A549 (cell line): Measurements from ENCODE around the gene HNF1B. TPM values are rescaled to one million over a fixed set of nuclear protein-coding genes. Genes with fewer than 3 reads are reported as not detected.

ENCODE experiments used
- ATAC-seq, 2 experiments: fragments of 200-7000 bp in 1 of 2; fragments of >200 bp in 1 of 2; cut with Nextera tagmentation in 1 of 2; cut with Tn5 transposase in 1 of 2; 3 replicates each; pipeline versions ENCODE4 v1.8.0 to v1.9.1; 2018 to 2020; ENCODE audit warnings: mild to moderate bottlenecking in 1 of 2, moderate library complexity in 1 of 2
- CTCF ChIA-PET: fragments of 300-600 bp; sonication (Branson Sonifier 250); formaldehyde crosslinking; extraction: SDS; loops from one replicate; lab custom pipeline; 2021; ENCODE audit warnings: antibody characterized with exemption, inconsistent platforms; lab: Yijun Ruan, JAX
- POLR2A ChIA-PET: fragments of 350-600 bp; formaldehyde crosslinking; extraction: SDS; loops from one replicate; lab custom pipeline; 2021; ENCODE audit warnings: antibody characterized with exemption, inconsistent platforms; lab: Yijun Ruan, JAX
- DNase-seq, 2 experiments: peaks; one replicate each; pipeline versions ENCODE4 v3.0.0 to v3.0.0-alpha.2; 2011 to 2016; ENCODE audit warnings: low read depth in 1 of 2, low spot score in 1 of 2
- FAIRE-seq: peaks from 2 replicates; lab custom pipeline; 2011; peaks lifted over from hg19 to GRCh38; lab: Jason Lieb, UNC
- H3K27ac ChIP-seq, 2 experiments: fragments of >200 bp; sonication (Bioruptor Twin); formaldehyde crosslinking; 3 replicates each; pipeline ENCODE4 v1.5.1; 2016 to 2017
- H3K4me1 ChIP-seq: fragments of >200 bp; sonication (Bioruptor Twin); formaldehyde crosslinking; 3 replicates; pipeline ENCODE4 v1.6.1; 2016
- H3K4me2 ChIP-seq: fragments of >200 bp; sonication (Bioruptor Twin); formaldehyde crosslinking; 3 replicates; pipeline ENCODE4 v1.6.1; 2016
- H3K4me3 ChIP-seq: fragments of >200 bp; sonication (Bioruptor Twin); formaldehyde crosslinking; 3 replicates; pipeline ENCODE4 v1.5.1; 2016
- H3K9me3 ChIP-seq: fragments of >200 bp; sonication (Bioruptor Twin); formaldehyde crosslinking; 3 replicates; pipeline ENCODE4 v1.6.1; 2016
- CBX2 ChIP-seq: fragments of 200-600 bp; sonication (generic); IDR thresholded peaks from 2 replicates; pipeline ENCODE4 v1.6.1; 2016; ENCODE audit warnings: low read depth, mild to moderate bottlenecking, borderline replicate concordance
- CEBPB ChIP-seq, 2 experiments: fragments of >200 bp in 1 of 2; sonication (Bioruptor Twin) in 1 of 2; formaldehyde crosslinking in 1 of 2; IDR thresholded peaks; 2 replicates each; pipeline ENCODE4 v1.6.1; 2012 to 2016
- CHD2 ChIP-seq: fragments of 150-350 bp; IDR thresholded peaks from 2 replicates; pipeline ENCODE4 v1.6.1; 2014; ENCODE audit warnings: low read length; ENCODE audit not compliant: partially characterized antibody
- CHD4 ChIP-seq: fragments of 200-600 bp; sonication (generic); IDR thresholded peaks from 2 replicates; pipeline ENCODE4 v1.6.1; 2016; ENCODE audit warnings: antibody characterized with exemption, mild to moderate bottlenecking, borderline replicate concordance
- HES2 ChIP-seq: fragments of >200 bp; sonication (Bioruptor Twin); formaldehyde crosslinking; IDR thresholded peaks from 2 replicates; pipeline ENCODE4 v1.6.1; 2016
- HEYL ChIP-seq: fragments of 250-450 bp; sonication (Bioruptor Pico); IDR thresholded peaks from 2 replicates; pipeline ENCODE4 v1.8.0; 2021; ENCODE audit warnings: mild to moderate bottlenecking, moderate library complexity
- HOXB13 ChIP-seq: fragments of 250-450 bp; sonication (Bioruptor Pico); IDR thresholded peaks from 2 replicates; pipeline ENCODE4 v1.5.0; 2020; ENCODE audit warnings: low read depth, mild to moderate bottlenecking, moderate library complexity
- JUNB ChIP-seq: fragments of >200 bp; sonication (Bioruptor Twin); formaldehyde crosslinking; IDR thresholded peaks from 2 replicates; pipeline ENCODE4 v1.6.1; 2016
- KDM5A ChIP-seq: fragments of 200-600 bp; sonication (generic); IDR thresholded peaks from 2 replicates; pipeline ENCODE4 v1.6.1; 2016; ENCODE audit warnings: antibody characterized with exemption, mild to moderate bottlenecking
- MAFK ChIP-seq: fragments of 450-650 bp; IDR thresholded peaks from 2 replicates; pipeline ENCODE4 v1.6.1; 2014; ENCODE audit not compliant: partially characterized antibody
- REST ChIP-seq: fragments of 200-600 bp; sonication (generic); IDR thresholded peaks from 2 replicates; pipeline ENCODE4 v1.6.1; 2016; ENCODE audit warnings: antibody characterized with exemption, mild to moderate bottlenecking, moderate library complexity
- RFX5 ChIP-seq: fragments of 450-650 bp; IDR thresholded peaks from 2 replicates; pipeline ENCODE4 v1.7.1; 2014; ENCODE audit warnings: antibody characterized with exemption, mild to moderate bottlenecking, moderate library complexity
- RNF2 ChIP-seq: fragments of 200-600 bp; sonication (generic); IDR thresholded peaks from 2 replicates; pipeline ENCODE4 v1.6.1; 2016; ENCODE audit warnings: low read depth, mild to moderate bottlenecking, antibody characterized with exemption, moderate library complexity, borderline replicate concordance
- SMC3 ChIP-seq: fragments of >200 bp; sonication (Bioruptor Twin); formaldehyde crosslinking; IDR thresholded peaks from 3 replicates; pipeline ENCODE4 v1.6.1; 2018; ENCODE audit warnings: inconsistent platforms
- WGBS: methylation state at CpG from one replicate; pipeline ENCODE4 v1.1.6; 2017; ENCODE audit errors: missing lambda C conversion rate; 5-methylcytosine and 5-hydroxymethylcytosine counted together
- polyA plus RNA-seq, 4 experiments: library from polyadenylated mRNA; depleted of rRNA in 3 of 4; stranded (reverse); fragments of >200 nt; fragmentation: RNase III in 1 of 4; extraction: RNeasy Plus Mini Kit Qiagen cat#74134 plus additional on column Dnase treatment in 1 of 4; gene quantifications; 2 replicates in 3 of 4; 3 replicates in 1 of 4; pipeline ENCODE4 v1.2.3, GENCODE V29; 2011 to 2017
- TF ChIP-seq, protein P1 (sequence below): fragments of 250-450 bp; sonication (Bioruptor Pico); IDR thresholded peaks from 2 replicates; pipeline ENCODE4 v1.5.0; 2021; ENCODE audit warnings: mild to moderate bottlenecking, moderate library complexity, borderline replicate concordance
- TF ChIP-seq, protein P2 (sequence below): IDR thresholded peaks from 2 replicates; pipeline ENCODE4 v1.6.1; 2012; ENCODE audit warnings: low read depth, borderline replicate concordance

The HNF1B gene
- polyA plus RNA-seq, 2 of the 4 experiments (the other 2 are of a cell fraction) = 13.3 to 21.3 TPM

DNA sequence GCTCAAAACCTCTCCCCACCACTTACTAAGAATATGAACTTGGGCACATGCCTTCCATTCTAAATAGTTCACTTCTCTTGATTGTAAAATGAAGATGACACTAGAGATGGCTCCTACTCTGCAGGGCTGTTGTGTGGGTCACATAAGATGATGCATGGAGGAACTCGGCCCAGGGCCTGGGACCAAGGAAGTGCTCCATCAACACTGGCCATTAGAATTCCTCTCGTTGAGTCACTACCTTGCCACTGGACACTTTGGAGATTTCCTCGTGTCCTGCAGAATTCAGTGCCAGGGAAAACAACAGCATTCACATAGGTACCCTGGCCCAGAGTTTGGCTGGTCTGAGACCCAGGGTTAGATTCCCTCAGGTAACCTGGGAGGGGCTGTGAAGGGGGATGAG, 18.6 kb downstream of the HNF1B start:
- Histone ChIP-seq H3K27ac (peak overlapping the region in 1 of 2 experiments; percentile 28; a peak in 1 of 6 replicates), H3K4me1 (peaks cover 6% of the 10 kb centered on the region), H3K4me2 (no peak overlapping the region), H3K9me3 (no peaks in the 10 kb centered on the region), H3K4me3 (no peak overlapping the region)
- ATAC-seq (no peak; a peak in 1 of 6 replicates), FAIRE-seq (no peak), DNase-seq (no peak)
- ChIA-PET CTCF (interaction anchor here (1.1 to 2.2 kb wide), 4 partner anchors 9 to 90 kb away, joined by 3 to 14 read pairs (median 4); partner anchors contain the start of gene HNF1B), POLR2A (no interaction called here)
- WGBS = 65% methylated on average over 3 of the region's 3 CpGs
- TF ChIP-seq HEYL (no peak), MAFK (no peak), CEBPB (IDR thresholded peaks at IDR 0.05) (no peak), SMC3 (no peak), RNF2 (no peak), JUNB (no peak)

- no peak overlapping the region for H3K4me3 ChIP-seq
- no peak for ATAC-seq
- H3K9me3 ChIP-seq = no peaks in the 10 kb centered on the region
- H3K4me1 ChIP-seq = peaks cover 8% of the 10 kb centered on the region
- CTCF ChIA-PET = interaction anchor here (1.0 to 1.8 kb wide), 8 partner anchors 8 to 91 kb away, joined by 3 to 12 read pairs (median 6); partner anchors contain the start of gene HNF1B
- TF ChIP-seq REST (no peak), HOXB13 (CRISPR knock-in tag) (no peak)
- TF ChIP-seq, all 56 proteins: peak for 0
- H3K4me2 ChIP-seq = no peak overlapping the region
- no peak for FAIRE-seq
- H3K27ac ChIP-seq = peak overlapping the region in 1 of 2 experiments; percentile 28; a peak in 2 of 6 replicates
- 87% methylated on average over 3 of the region's 4 CpGs for WGBS
- DNase-seq = no peak
- POLR2A ChIA-PET = no interaction called here
Observed at GRCh38 chr17:37725601-37726146, 19.2 kb downstream of the HNF1B start.

- no peak for FAIRE-seq
- H3K4me3 ChIP-seq = no peak overlapping the region
- TF ChIP-seq, protein P1, sequence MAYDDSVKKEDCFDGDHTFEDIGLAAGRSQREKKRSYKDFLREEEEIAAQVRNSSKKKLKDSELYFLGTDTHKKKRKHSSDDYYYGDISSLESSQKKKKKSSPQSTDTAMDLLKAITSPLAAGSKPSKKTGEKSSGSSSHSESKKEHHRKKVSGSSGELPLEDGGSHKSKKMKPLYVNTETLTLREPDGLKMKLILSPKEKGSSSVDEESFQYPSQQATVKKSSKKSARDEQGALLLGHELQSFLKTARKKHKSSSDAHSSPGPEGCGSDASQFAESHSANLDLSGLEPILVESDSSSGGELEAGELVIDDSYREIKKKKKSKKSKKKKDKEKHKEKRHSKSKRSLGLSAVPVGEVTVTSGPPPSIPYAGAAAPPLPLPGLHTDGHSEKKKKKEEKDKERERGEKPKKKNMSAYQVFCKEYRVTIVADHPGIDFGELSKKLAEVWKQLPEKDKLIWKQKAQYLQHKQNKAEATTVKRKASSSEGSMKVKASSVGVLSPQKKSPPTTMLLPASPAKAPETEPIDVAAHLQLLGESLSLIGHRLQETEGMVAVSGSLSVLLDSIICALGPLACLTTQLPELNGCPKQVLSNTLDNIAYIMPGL (CRISPR knock-in tag) = no peak
- TF ChIP-seq CHD2 (no peak), RNF2 (no peak), CHD4 (no peak), MAFK (no peak), KDM5A (no peak), HES2 (no peak), CBX2 (no peak), RFX5 (no peak)
- TF ChIP-seq, protein P2, sequence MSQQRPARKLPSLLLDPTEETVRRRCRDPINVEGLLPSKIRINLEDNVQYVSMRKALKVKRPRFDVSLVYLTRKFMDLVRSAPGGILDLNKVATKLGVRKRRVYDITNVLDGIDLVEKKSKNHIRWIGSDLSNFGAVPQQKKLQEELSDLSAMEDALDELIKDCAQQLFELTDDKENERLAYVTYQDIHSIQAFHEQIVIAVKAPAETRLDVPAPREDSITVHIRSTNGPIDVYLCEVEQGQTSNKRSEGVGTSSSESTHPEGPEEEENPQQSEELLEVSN = no peak
Observed at GRCh38 chr17:37725021-37725595, 19.8 kb downstream of the HNF1B start.

More at GRCh38 chr17:37725021-37725595, 19.8 kb downstream of the HNF1B start:
- DNase-seq (no peak), ATAC-seq (no peak)
- Histone ChIP-seq H3K9me3 (no peaks in the 10 kb centered on the region), H3K27ac (no peak overlapping the region; a peak in 1 of 6 replicates), H3K4me1 (peaks cover 8% of the 10 kb centered on the region), H3K4me2 (no peak overlapping the region)
- ChIA-PET POLR2A (no interaction called here), CTCF (interaction anchor here (1.0 to 1.8 kb wide), 8 partner anchors 9 to 91 kb away, joined by 3 to 12 read pairs (median 6); no protein-coding TSS in a partner anchor)
- 87% methylated on average over 5 of the region's 5 CpGs for WGBS
